Measurements from ENCODE around the gene PUS7L.
"Not testable (repeated sequence)": the region's sequence is repeated elsewhere in the genome, so short reads cannot be mapped to it uniquely, and the experiment has no call there.

GRCh38 chr12:43701194-43701593, 57.4 kb downstream of the PUS7L start:
- not testable (repeated sequence) for TF ChIP-seq CTCF (IDR thresholded peaks at IDR 0.05; ENCODE audit: poor library complexity); EZH2phosphoT487 (IDR thresholded peaks at IDR 0.05; ENCODE audit: low read depth, severe bottlenecking, unreplicated experiment)

All from hepatocyte (in vitro differentiated cells).